Measurements from ENCODE around the gene ZNF511. TPM values are rescaled to one million over a fixed set of nuclear protein-coding genes. Genes with fewer than 3 reads are reported as not detected.

ZNF511 gene
- total and polyA plus RNA-seq, 9 of the 15 experiments (the other 6 are each of a cell fraction or from before 2014, with no cell fraction given), result 0.61 to 69.3 (median 40.1) TPM

- TF ChIP-seq E2F8 (IDR thresholded peaks at IDR 0.05; ENCODE audit: low read depth, partially characterized antibody), result no peak
- no peak for TF ChIP-seq MEF2D (tag; conservative IDR thresholded peaks at IDR 0.05; ENCODE audit: low read depth)
- TF ChIP-seq ZNF77 (CRISPR knock-in tag; IDR thresholded peaks at IDR 0.05), result no peak
- TF ChIP-seq NFIC (IDR thresholded peaks at IDR 0.05), result no peak
- no peak for TF ChIP-seq ATF3 (IDR thresholded peaks at IDR 0.05)
- TF ChIP-seq ATF3 (CRISPR knock-in tag; conservative IDR thresholded peaks at IDR 0.05), result no peak
- TF ChIP-seq NFYB (IDR thresholded peaks at IDR 0.05; ENCODE audit: extremely low read depth, insufficient read length), result no peak
- TF ChIP-seq CSDE1 (IDR thresholded peaks at IDR 0.05), result no peak
- peak; percentile 50; the same call in 1 of the 2 replicates for TF ChIP-seq ZFX (CRISPR knock-in tag; IDR thresholded peaks at IDR 0.05)
- no peak for TF ChIP-seq ZNF518B (CRISPR knock-in tag; IDR thresholded peaks at IDR 0.05)
- TF ChIP-seq ZNF354B (CRISPR knock-in tag; IDR thresholded peaks at IDR 0.05), result no peak
- TF ChIP-seq MYC (IDR thresholded peaks at IDR 0.05; ENCODE audit: low read depth, low read length), result peak; percentile 45; the same call in 1 of the 2 replicates
- TF ChIP-seq MYC (CRISPR knock-in tag; IDR thresholded peaks at IDR 0.05; ENCODE audit: borderline replicate concordance, low read depth), result no peak
- no peak for TF ChIP-seq ZKSCAN1 (IDR thresholded peaks at IDR 0.05; ENCODE audit: low read depth, low read length)
- no peak for TF ChIP-seq MED1 (CRISPR knock-in tag; IDR thresholded peaks at IDR 0.05; ENCODE audit: borderline replicate concordance)
- no peak for TF ChIP-seq XRCC5 (IDR thresholded peaks at IDR 0.05; ENCODE audit: low read depth, low read length)
- no peak for TF ChIP-seq ATF6 (CRISPR knock-in tag; IDR thresholded peaks at IDR 0.05)
These were observed 48.8 kb downstream of the ZNF511 start, which contains the start of gene FUOM (continued) for GRCh38 chr10:133357285-133358161.

All from K562 (cell line).